ENCODE measurements around the gene SEPTIN10. TPM values are rescaled to one million over a fixed set of nuclear protein-coding genes. Genes with fewer than 3 reads are reported as not detected.
"Not testable (repeated sequence)": the region's sequence is repeated elsewhere in the genome, so short reads cannot be mapped to it uniquely, and the experiment has no call there.

SEPTIN10 gene
- total and polyA plus RNA-seq, 5 donors from 2014 or later: 1.1 to 5.6 (median 4.8) TPM

DNA sequence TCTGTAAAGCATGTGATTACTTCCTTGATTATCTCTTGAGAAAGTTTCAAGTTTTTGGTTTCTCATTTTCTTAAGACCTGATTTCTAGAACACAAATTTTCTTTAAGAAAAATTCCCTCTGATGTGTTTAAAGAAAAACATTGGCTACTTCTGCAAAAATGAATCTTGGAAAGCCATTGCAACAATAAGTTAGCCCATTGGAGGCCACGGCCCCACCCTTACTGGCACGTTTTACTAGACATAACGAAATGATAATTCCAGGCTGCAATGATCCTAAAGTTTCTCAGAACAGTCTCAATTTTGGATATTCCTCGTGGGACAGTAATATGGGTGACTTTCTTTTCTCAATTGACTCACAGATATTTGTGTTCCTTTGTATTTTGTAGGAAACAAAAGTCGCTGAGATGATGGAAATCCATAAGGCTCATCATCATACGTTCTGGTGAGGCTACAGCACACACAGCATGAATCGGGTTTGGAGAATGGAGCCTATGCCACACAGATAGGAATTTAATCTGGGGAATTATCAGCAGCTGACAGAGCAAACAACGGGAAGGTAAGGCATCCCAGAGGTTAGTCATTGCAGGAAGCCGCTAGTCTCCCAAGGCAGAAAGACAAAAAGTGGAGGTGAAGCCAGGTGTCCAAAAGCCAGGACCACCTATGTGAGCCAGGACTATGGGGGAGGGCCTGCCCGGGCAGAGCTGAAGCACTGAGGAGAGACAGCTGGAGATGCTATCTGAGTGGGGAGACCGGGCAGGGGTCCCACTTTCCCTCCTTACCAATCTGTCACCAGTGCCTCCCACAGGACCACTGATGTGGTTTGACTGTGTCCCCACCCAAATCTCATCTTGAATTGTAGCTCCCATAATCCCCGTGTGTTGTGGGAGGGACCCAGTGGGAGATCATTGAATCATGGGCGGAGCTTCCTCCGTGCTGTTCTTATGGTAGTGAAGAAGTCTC is 36.2 kb upstream of the SEPTIN10 start:
- Mint-ChIP-seq H3K36me3 (no peaks in the 10 kb centered on the region), H3K4me3 (no peak overlapping the region), H3K4me1 (no peaks in the 10 kb centered on the region), H3K9me3 (no peaks in the 10 kb centered on the region), H3K27ac (no peak overlapping the region), H3K27me3 (peaks cover 12% of the 10 kb centered on the region)
- H3K36me3 ChIP-seq (ENCODE audit: control insufficient read depth, insufficient read depth, low read length): no peaks in the 10 kb centered on the region
- H3K4me1 ChIP-seq (ENCODE audit: control insufficient read depth, insufficient read depth, low read length, poor library complexity, severe bottlenecking): no peaks in the 10 kb centered on the region
- ATAC-seq (ENCODE audit: low read depth in 2 of 2): no peak
- H3K4me3 ChIP-seq (ENCODE audit: low read depth, low read length): no peak overlapping the region
- DNase-seq: no peak
- no peaks in the 10 kb centered on the region for H3K9me3 ChIP-seq (ENCODE audit: control insufficient read depth in 2 of 2, low read length in 2 of 2)
- H3K27me3 ChIP-seq (ENCODE audit: control insufficient read depth, insufficient read depth, low read length): no peaks in the 10 kb centered on the region
- no peak overlapping the region for H3K27ac ChIP-seq (ENCODE audit: insufficient read depth, low read length, poor library complexity, severe bottlenecking)

- no peaks in the 10 kb centered on the region for H3K9me3 ChIP-seq (ENCODE audit: control insufficient read depth in 2 of 2, low read length in 2 of 2)
- Mint-ChIP-seq H3K9me3 (peaks cover 0 to 1% (median 0%) of the 10 kb centered on the region in 7 donors), H3K36me3 (no peaks in the 10 kb centered on the region)
Measured at GRCh38 chr2:109648041-109648527, 34.3 kb upstream of the SEPTIN10 start.

DNA sequence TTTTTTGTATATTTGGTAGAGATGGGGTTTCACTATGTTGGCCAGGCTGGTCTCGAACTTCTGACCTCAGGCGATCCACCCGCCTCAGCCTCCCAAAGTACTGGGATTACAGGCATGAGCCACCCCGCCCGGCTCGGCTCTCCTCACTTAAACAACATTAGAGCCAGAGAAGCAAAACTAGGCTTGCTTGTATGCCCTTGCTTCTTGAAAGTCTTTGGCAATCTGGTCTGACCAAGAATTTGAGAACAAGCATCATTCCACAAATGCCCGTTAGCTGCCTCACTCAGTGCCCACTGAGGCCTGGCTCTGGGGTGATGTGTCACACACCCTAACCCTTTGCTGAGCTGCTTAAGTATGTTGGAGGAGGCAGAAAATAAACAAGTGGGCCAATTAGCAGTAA is 33.9 kb upstream of the SEPTIN10 start:
- no peak overlapping the region for H3K4me3 ChIP-seq (ENCODE audit: low read depth, low read length)
- DNase-seq (no peak), ATAC-seq (ENCODE audit: low read depth in 2 of 2) (no peak)
- no peaks in the 10 kb centered on the region for H3K27me3 ChIP-seq (ENCODE audit: control insufficient read depth, insufficient read depth, low read length)
- no peaks in the 10 kb centered on the region for H3K36me3 ChIP-seq (ENCODE audit: control insufficient read depth, insufficient read depth, low read length)
- no peaks in the 10 kb centered on the region for H3K9me3 ChIP-seq (ENCODE audit: control insufficient read depth in 2 of 2, low read length in 2 of 2)
- Mint-ChIP-seq H3K9me3 (peaks cover 0 to 1% (median 0%) of the 10 kb centered on the region in 7 donors), H3K27me3 (peaks cover 17% of the 10 kb centered on the region), H3K4me3 (no peak overlapping the region), H3K27ac (no peak overlapping the region), H3K4me1 (no peaks in the 10 kb centered on the region), H3K36me3 (no peaks in the 10 kb centered on the region)
- H3K27ac ChIP-seq (ENCODE audit: insufficient read depth, low read length, poor library complexity, severe bottlenecking): no peak overlapping the region
- no peaks in the 10 kb centered on the region for H3K4me1 ChIP-seq (ENCODE audit: control insufficient read depth, insufficient read depth, low read length, poor library complexity, severe bottlenecking)

More at GRCh38 chr2:109648041-109648527, 34.3 kb upstream of the SEPTIN10 start:
- Histone ChIP-seq H3K4me1 (ENCODE audit: control insufficient read depth, insufficient read depth, low read length, poor library complexity, severe bottlenecking) (no peaks in the 10 kb centered on the region), H3K36me3 (ENCODE audit: control insufficient read depth, insufficient read depth, low read length) (no peaks in the 10 kb centered on the region), H3K27ac (ENCODE audit: insufficient read depth, low read length, poor library complexity, severe bottlenecking) (no peak overlapping the region), H3K4me3 (ENCODE audit: low read depth, low read length) (no peak overlapping the region), H3K27me3 (ENCODE audit: control insufficient read depth, insufficient read depth, low read length) (no peaks in the 10 kb centered on the region)
- DNase-seq (no peak), ATAC-seq (ENCODE audit: low read depth in 2 of 2) (no peak)
- Mint-ChIP-seq H3K4me1 (no peaks in the 10 kb centered on the region), H3K27ac (no peak overlapping the region), H3K27me3 (peaks cover 17% of the 10 kb centered on the region), H3K4me3 (no peak overlapping the region)

GRCh38 chr2:109646961-109647360 is 33.2 kb upstream of the SEPTIN10 start:
- peak overlapping the region in 1 of 3 donors; percentile 83 for H3K27ac Mint-ChIP-seq
- H3K4me3 ChIP-seq (ENCODE audit: low read depth, low read length): no peak overlapping the region
- H3K36me3 ChIP-seq (ENCODE audit: control insufficient read depth, insufficient read depth, low read length): no peaks in the 10 kb centered on the region
- no peaks in the 10 kb centered on the region for H3K4me1 Mint-ChIP-seq
- H3K27me3 ChIP-seq (ENCODE audit: control insufficient read depth, insufficient read depth, low read length): no peaks in the 10 kb centered on the region
- H3K4me3 Mint-ChIP-seq: no peak overlapping the region
- DNase-seq: no peak
- no peak overlapping the region for H3K27ac ChIP-seq (ENCODE audit: insufficient read depth, low read length, poor library complexity, severe bottlenecking)
- no peaks in the 10 kb centered on the region for H3K4me1 ChIP-seq (ENCODE audit: control insufficient read depth, insufficient read depth, low read length, poor library complexity, severe bottlenecking)
- no peaks in the 10 kb centered on the region for H3K36me3 Mint-ChIP-seq
- H3K27me3 Mint-ChIP-seq: peaks cover 11% of the 10 kb centered on the region
- H3K9me3 ChIP-seq (ENCODE audit: control insufficient read depth in 2 of 2, low read length in 2 of 2): no peaks in the 10 kb centered on the region
- peaks cover 0 to 1% (median 0%) of the 10 kb centered on the region in 7 donors for H3K9me3 Mint-ChIP-seq
- no peak for ATAC-seq (ENCODE audit: low read depth in 2 of 2)

GRCh38 chr2:109645412-109646184 is 31.8 kb upstream of the SEPTIN10 start:
- no peaks in the 10 kb centered on the region for H3K36me3 Mint-ChIP-seq
- no peaks in the 10 kb centered on the region for H3K27me3 ChIP-seq (ENCODE audit: control insufficient read depth, insufficient read depth, low read length)
- H3K4me3 ChIP-seq (ENCODE audit: low read depth, low read length): no peak overlapping the region
- peaks cover 0 to 1% (median 0%) of the 10 kb centered on the region in 7 donors for H3K9me3 Mint-ChIP-seq
- no peaks in the 10 kb centered on the region for H3K9me3 ChIP-seq (ENCODE audit: control insufficient read depth in 2 of 2, low read length in 2 of 2)
- no peaks in the 10 kb centered on the region for H3K4me1 Mint-ChIP-seq
- H3K4me3 Mint-ChIP-seq: no peak overlapping the region
- H3K4me1 ChIP-seq (ENCODE audit: control insufficient read depth, insufficient read depth, low read length, poor library complexity, severe bottlenecking): no peaks in the 10 kb centered on the region
- ATAC-seq (ENCODE audit: low read depth in 2 of 2): no peak
- peaks cover 5% of the 10 kb centered on the region for H3K27me3 Mint-ChIP-seq
- H3K27ac Mint-ChIP-seq: no peak overlapping the region
- DNase-seq: no peak
- H3K27ac ChIP-seq (ENCODE audit: insufficient read depth, low read length, poor library complexity, severe bottlenecking): no peak overlapping the region
- H3K36me3 ChIP-seq (ENCODE audit: control insufficient read depth, insufficient read depth, low read length): no peaks in the 10 kb centered on the region

GRCh38 chr2:109644571-109645275 is 31.0 kb upstream of the SEPTIN10 start:
- Mint-ChIP-seq H3K27ac (no peak overlapping the region), H3K4me1 (no peaks in the 10 kb centered on the region), H3K27me3 (peaks cover 5% of the 10 kb centered on the region), H3K4me3 (no peak overlapping the region), H3K36me3 (no peaks in the 10 kb centered on the region), H3K9me3 (peaks cover 0 to 1% (median 0%) of the 10 kb centered on the region in 7 donors)
- DNase-seq (no peak), ATAC-seq (ENCODE audit: low read depth in 2 of 2) (no peak)
- no peak overlapping the region for H3K4me3 ChIP-seq (ENCODE audit: low read depth, low read length)
- no peak overlapping the region for H3K27ac ChIP-seq (ENCODE audit: insufficient read depth, low read length, poor library complexity, severe bottlenecking)
- H3K27me3 ChIP-seq (ENCODE audit: control insufficient read depth, insufficient read depth, low read length): no peaks in the 10 kb centered on the region
- H3K36me3 ChIP-seq (ENCODE audit: control insufficient read depth, insufficient read depth, low read length): no peaks in the 10 kb centered on the region
- H3K4me1 ChIP-seq (ENCODE audit: control insufficient read depth, insufficient read depth, low read length, poor library complexity, severe bottlenecking): no peaks in the 10 kb centered on the region
- H3K9me3 ChIP-seq (ENCODE audit: control insufficient read depth in 2 of 2, low read length in 2 of 2): no peaks in the 10 kb centered on the region

DNA sequence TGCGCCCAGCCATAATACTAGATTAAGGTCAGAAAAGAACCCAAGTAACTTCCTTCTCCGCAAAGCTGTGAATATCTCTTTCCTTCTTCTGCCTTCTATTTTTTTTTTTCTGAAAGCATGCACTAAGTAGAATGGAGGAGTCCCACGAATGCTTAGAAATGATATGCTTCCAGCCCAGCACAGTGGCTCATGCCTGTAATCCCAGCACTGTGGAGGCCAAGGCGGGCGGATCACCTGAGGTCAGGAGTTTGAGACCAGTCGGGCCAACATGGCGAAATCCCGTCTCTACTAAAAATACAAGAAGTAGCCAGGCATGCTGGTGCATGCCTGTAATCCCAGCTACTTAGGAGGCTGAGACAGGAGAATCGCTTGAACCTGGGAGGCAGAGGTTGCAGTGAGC is 26.2 kb upstream of the SEPTIN10 start:
- not testable (repeated sequence) for H3K27me3 ChIP-seq (ENCODE audit: control insufficient read depth, insufficient read depth, low read length); H3K27ac Mint-ChIP-seq; H3K36me3 ChIP-seq (ENCODE audit: control insufficient read depth, insufficient read depth, low read length); H3K4me3 Mint-ChIP-seq; H3K9me3 ChIP-seq (ENCODE audit: control insufficient read depth in 2 of 2, low read length in 2 of 2); H3K27ac ChIP-seq (ENCODE audit: insufficient read depth, low read length, poor library complexity, severe bottlenecking); H3K36me3 Mint-ChIP-seq; H3K4me3 ChIP-seq (ENCODE audit: low read depth, low read length); H3K4me1 ChIP-seq (ENCODE audit: control insufficient read depth, insufficient read depth, low read length, poor library complexity, severe bottlenecking); H3K27me3 Mint-ChIP-seq; H3K9me3 Mint-ChIP-seq; ATAC-seq (ENCODE audit: low read depth in 2 of 2); DNase-seq
- H3K4me1 Mint-ChIP-seq: peaks cover 5 to 13% (median 7%) of the 10 kb centered on the region in 4 donors
